Karpas-422 (cell line): ENCODE data around the gene HIP1R. TPM values are rescaled to one million over a fixed set of nuclear protein-coding genes. Genes with fewer than 3 reads are reported as not detected.

Experiments
- DNase-seq: peaks from one replicate; pipeline ENCODE4 v3.0.0-alpha.2; 2015
- H2AFZ ChIP-seq: fragments of 200-600 bp; sonication (generic); 2 replicates; pipeline ENCODE4 v1.6.1; 2014; ENCODE audit warnings: antibody characterized with exemption, low read length, mixed read lengths
- H3K27ac ChIP-seq: fragments of 200-600 bp; sonication (generic); 2 replicates; pipeline ENCODE4 v1.5.1; 2014; ENCODE audit warnings: mild to moderate bottlenecking, low read length, moderate library complexity
- H3K27me3 ChIP-seq: fragments of 200-600 bp; sonication (generic); 2 replicates; pipeline ENCODE4 v1.6.1; 2014; ENCODE audit warnings: low read length, mixed read lengths
- H3K36me3 ChIP-seq: fragments of 200-600 bp; sonication (generic); 2 replicates; pipeline ENCODE4 v1.6.1; 2014; ENCODE audit warnings: low read length, mixed read lengths; ENCODE audit not compliant: insufficient read depth
- H3K4me1 ChIP-seq: fragments of 200-600 bp; sonication (generic); 2 replicates; pipeline ENCODE4 v1.6.1; 2014; ENCODE audit warnings: mild to moderate bottlenecking, low read length, mixed read lengths
- H3K4me2 ChIP-seq: fragments of 200-600 bp; sonication (generic); 2 replicates; pipeline ENCODE4 v1.6.1; 2014; ENCODE audit warnings: low read length, low read depth, mild to moderate bottlenecking; ENCODE audit not compliant: poor library complexity, severe bottlenecking
- H3K4me3 ChIP-seq: fragments of 200-600 bp; sonication (generic); 2 replicates; pipeline ENCODE4 v1.5.1; 2014; ENCODE audit warnings: mild to moderate bottlenecking, antibody characterized with exemption, low read length, mixed read lengths
- H3K79me2 ChIP-seq: fragments of 200-600 bp; sonication (generic); 2 replicates; pipeline ENCODE4 v1.6.1; 2014; ENCODE audit warnings: mild to moderate bottlenecking, low read length, mixed read lengths
- H3K9ac ChIP-seq: fragments of 200-600 bp; sonication (generic); 2 replicates; pipeline ENCODE4 v1.6.0; 2014; ENCODE audit warnings: low read length
- H3K9me2 ChIP-seq: fragments of 200-600 bp; sonication (generic), shearing (Covaris generic); replicated peaks from 2 replicates; pipeline ENCODE4 v1.6.0; 2014; ENCODE audit warnings: mild to moderate bottlenecking, low read length, moderate library complexity; ENCODE audit not compliant: insufficient read depth
- H3K9me3 ChIP-seq: fragments of 300-700, 200-600 bp; sonication (generic); 2 replicates; pipeline ENCODE4 v1.6.1; 2014; ENCODE audit warnings: low read length, mixed read lengths
- H4K20me1 ChIP-seq: fragments of 200-600 bp; sonication (generic); 2 replicates; pipeline ENCODE4 v1.6.1; 2014; ENCODE audit warnings: mild to moderate bottlenecking, antibody characterized with exemption, low read length, low read depth; ENCODE audit not compliant: insufficient read depth
- total RNA-seq: library from RNA; depleted of rRNA; stranded (reverse); fragments of >200 nt; shearing (Covaris generic); gene quantifications from 2 replicates; pipeline ENCODE4 v1.2.3, GENCODE V29; 2014; ENCODE audit warnings: low replicate concordance

HIP1R gene
- total RNA-seq, 1 experiment from 2014 or later, result 19.4 TPM

DNA sequence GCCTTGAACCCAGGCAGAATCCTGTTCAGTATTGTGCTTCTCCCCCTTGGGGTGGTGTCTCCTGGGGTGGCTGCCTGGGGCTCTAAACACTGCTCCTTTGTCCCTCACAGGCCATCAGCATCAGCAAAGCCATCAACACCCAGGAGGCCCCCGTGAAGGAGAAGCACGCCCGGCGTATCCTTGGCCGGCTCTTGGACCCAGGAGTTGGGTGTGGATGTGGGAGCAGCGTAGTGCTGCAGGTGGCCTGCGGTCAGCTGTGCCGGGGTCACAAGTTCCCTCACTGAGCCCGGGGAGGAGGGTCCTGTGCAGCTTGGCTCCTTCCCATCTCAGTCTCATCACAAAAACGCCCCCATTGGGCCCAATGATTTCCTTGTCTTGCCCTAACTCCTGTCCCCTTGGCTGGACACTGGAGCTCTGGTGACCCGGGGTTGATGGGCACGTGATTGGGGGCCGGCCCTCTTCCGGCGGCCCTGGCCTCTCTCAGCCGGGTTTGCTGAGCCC, 12.7 kb downstream of the HIP1R start:
- no peak overlapping the region for H3K27ac ChIP-seq
- no peak overlapping the region for H2AFZ ChIP-seq
- H3K9me3 ChIP-seq, result no peaks in the 10 kb centered on the region
- no peak for DNase-seq
- H3K9me2 ChIP-seq, result no peaks in the 10 kb centered on the region
- no peaks in the 10 kb centered on the region for H3K27me3 ChIP-seq
- no peak overlapping the region for H3K4me2 ChIP-seq
- H3K4me1 ChIP-seq, result no peaks in the 10 kb centered on the region
- H4K20me1 ChIP-seq, result no peaks in the 10 kb centered on the region; the same call in 1 of the 2 replicates
- H3K36me3 ChIP-seq, result no peaks in the 10 kb centered on the region
- no peak overlapping the region for H3K4me3 ChIP-seq
- no peaks in the 10 kb centered on the region for H3K79me2 ChIP-seq
- H3K9ac ChIP-seq, result no peak overlapping the region

DNA sequence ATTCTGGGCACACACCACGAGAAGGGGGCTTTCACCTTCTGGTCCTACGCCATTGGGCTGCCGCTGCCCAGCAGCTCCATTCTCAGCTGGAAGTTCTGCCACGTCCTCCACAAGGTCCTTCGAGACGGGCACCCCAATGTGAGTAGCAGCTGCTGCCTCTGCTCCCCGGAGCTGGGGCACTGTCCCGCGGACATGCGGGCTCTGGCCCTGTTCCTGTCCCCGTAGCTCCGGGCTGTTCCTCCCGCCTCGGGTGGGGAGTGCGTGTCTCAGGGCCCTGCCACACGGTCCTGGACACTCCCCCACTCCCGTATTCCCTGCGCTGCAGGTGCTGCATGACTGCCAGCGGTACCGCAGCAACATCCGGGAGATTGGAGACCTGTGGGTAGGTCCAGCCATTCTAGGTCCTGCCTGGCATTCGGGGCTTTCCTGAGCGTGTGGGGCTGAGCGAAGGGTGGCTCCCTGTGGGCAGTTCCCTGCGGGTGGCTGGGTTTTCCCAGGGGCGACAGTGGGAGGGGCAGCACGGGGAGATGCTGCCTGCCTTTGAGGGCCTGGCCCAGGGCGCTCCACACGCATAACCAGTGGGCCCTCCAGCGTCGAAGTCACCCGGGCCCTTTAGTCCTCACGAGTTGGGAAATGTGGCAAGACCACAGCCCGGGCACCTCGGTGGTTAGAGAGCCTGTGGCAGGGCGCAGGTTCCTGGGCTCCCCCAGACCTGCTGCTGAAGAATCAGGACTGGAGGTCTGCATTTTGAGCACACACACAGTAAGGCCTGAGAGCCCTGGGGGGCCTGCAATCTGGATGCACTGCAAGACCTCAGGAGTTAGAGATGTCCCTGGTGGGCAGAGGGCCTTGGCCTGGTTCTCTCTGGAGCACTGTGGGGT, 13.5 kb downstream of the HIP1R start:
- Histone ChIP-seq H3K79me2 (no peaks in the 10 kb centered on the region), H3K4me1 (no peaks in the 10 kb centered on the region), H3K4me3 (no peak overlapping the region), H2AFZ (no peak overlapping the region), H3K9ac (no peak overlapping the region), H3K9me3 (no peaks in the 10 kb centered on the region), H3K9me2 (no peaks in the 10 kb centered on the region), H3K27me3 (no peaks in the 10 kb centered on the region), H4K20me1 (no peaks in the 10 kb centered on the region; the same call in 1 of the 2 replicates), H3K27ac (no peak overlapping the region), H3K36me3 (no peaks in the 10 kb centered on the region), H3K4me2 (no peak overlapping the region)
- DNase-seq, result no peak

DNA sequence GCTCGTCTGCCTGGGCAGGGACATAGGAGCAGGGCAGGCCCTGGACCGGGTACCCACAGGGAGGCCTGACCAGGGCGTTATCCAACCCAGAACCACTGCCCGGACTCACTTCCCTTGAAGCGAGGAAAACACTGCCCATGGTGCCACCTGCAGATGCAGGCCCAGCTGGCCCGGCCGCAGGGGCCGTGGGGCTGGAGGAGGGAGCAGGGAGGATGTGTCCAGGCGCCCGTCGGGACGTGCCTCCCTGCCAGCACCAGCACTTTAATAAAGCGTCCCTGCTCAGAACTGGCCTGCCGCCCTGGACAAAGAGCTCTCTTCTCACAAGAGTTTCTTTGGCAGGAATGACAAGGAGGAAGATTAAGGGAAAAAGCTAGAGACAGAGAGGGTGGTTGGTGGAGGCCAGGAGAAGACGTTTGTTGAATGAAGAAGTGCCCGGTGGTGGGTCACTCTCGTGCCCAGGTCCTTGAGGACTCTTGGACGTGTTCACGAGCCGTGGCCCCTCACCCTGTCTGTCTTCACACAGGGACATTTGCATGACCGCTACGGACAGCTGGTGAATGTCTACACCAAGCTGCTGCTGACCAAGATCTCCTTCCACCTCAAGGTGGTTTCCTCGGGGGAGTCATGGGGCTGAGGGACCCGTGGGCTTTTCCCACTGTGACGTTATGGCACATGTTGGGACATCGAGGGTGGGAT, 14.2 kb downstream of the HIP1R start:
- Histone ChIP-seq H3K9me3 (no peaks in the 10 kb centered on the region), H3K79me2 (no peaks in the 10 kb centered on the region)

DNA sequence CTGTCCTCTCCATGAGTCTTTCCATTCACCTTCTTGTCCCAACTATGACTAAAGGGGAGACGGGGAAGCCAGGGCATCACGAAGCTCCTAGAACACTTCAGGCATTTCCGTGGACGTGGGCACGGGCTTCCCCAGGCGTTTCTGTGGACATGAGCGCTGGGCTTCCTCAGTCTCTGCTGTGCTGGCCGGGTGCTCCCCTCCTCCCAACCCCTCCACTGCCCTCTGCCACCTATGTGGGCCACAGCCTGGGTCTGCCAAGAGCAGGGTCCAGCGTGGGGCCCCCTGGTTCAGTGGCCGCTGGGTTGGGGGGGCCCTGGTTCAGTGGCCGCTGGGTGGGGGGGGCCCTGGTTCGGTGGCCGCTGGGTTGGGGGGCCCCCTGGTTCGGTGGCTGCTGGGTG, 14.8 kb downstream of the HIP1R start:
- no peaks in the 10 kb centered on the region for H3K4me1 ChIP-seq
- H2AFZ ChIP-seq, result no peak overlapping the region
- no peak overlapping the region for H3K27ac ChIP-seq
- no peaks in the 10 kb centered on the region; the same call in 1 of the 2 replicates for H4K20me1 ChIP-seq
- no peaks in the 10 kb centered on the region for H3K9me2 ChIP-seq
- H3K9ac ChIP-seq, result no peak overlapping the region
- no peaks in the 10 kb centered on the region for H3K27me3 ChIP-seq
- no peak for DNase-seq
- H3K4me3 ChIP-seq, result no peak overlapping the region
- H3K79me2 ChIP-seq, result no peaks in the 10 kb centered on the region
- no peaks in the 10 kb centered on the region for H3K9me3 ChIP-seq
- no peak overlapping the region for H3K4me2 ChIP-seq
- no peaks in the 10 kb centered on the region for H3K36me3 ChIP-seq

More for the DNA sequence above, 14.2 kb downstream of the HIP1R start:
- no peaks in the 10 kb centered on the region; the same call in 1 of the 2 replicates for H4K20me1 ChIP-seq
- H3K4me3 ChIP-seq, result no peak overlapping the region
- H3K4me2 ChIP-seq, result no peak overlapping the region
- DNase-seq, result no peak
- no peak overlapping the region for H3K9ac ChIP-seq
- no peaks in the 10 kb centered on the region for H3K27me3 ChIP-seq
- H3K4me1 ChIP-seq, result no peaks in the 10 kb centered on the region
- H3K36me3 ChIP-seq, result no peaks in the 10 kb centered on the region
- H2AFZ ChIP-seq, result no peak overlapping the region
- no peaks in the 10 kb centered on the region for H3K9me2 ChIP-seq
- no peak overlapping the region for H3K27ac ChIP-seq

DNA sequence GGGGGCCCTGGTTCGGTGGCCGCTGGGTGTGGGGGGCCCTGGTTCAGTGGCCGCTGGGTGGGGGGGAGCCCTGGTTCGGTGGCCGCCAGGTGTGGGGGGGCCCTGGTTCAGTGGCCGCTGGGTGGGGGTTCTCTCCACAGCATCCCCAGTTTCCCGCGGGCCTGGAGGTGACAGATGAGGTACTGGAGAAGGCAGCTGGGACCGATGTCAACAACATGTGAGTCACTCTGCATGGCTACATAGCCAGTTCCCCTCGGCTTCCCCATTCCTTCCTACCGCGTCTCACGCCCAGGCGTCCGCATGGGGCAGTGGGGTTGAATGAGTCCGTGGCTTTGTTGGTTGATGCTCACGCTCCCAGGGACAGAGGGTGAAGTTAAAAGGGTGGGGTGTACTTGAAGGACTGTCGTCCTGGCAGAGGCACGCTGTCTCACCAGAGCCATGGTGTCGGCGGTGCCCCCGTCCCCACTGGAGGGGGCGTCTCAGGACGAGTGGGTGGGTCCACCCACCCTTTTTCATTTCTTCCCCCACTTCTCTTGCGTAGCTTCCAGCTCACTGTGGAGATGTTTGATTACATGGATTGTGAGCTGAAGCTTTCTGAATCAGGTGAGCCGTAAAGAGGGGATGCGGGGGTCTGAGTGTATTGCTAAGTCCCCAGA, 15.6 kb downstream of the HIP1R start:
- no peak overlapping the region for H2AFZ ChIP-seq
- H3K9me3 ChIP-seq, result no peaks in the 10 kb centered on the region

DNA sequence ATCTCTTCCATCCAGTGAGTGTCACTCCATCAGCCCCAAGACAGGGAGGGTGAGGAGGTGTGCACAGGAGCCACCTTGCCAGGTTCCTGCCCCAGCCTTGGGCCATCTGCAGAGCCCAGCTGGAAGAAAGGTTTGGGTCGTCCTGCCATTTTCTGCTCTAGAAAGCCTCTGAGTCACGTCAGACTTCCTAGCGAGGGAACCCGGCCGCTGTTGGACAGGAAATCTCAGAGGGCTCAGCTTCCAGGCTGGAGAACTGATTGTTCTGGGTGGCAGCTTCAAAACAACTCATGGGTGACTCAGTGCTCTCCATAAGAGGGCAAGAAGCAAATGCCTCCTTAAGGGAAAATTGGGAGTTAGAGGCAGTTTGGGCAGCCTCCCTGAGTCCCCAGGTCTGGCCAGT, 16.6 kb downstream of the HIP1R start:
- H3K9me3 ChIP-seq, result no peaks in the 10 kb centered on the region
- DNase-seq, result no peak
- no peaks in the 10 kb centered on the region for H3K27me3 ChIP-seq
- no peaks in the 10 kb centered on the region for H3K4me1 ChIP-seq
- H4K20me1 ChIP-seq, result no peaks in the 10 kb centered on the region
- H3K9me2 ChIP-seq, result no peaks in the 10 kb centered on the region
- no peak overlapping the region for H3K4me2 ChIP-seq
- no peaks in the 10 kb centered on the region for H3K36me3 ChIP-seq
- no peak overlapping the region for H3K27ac ChIP-seq
- H3K9ac ChIP-seq, result no peak overlapping the region
- H2AFZ ChIP-seq, result no peak overlapping the region
- H3K4me3 ChIP-seq, result no peak overlapping the region
- no peaks in the 10 kb centered on the region for H3K79me2 ChIP-seq

More for the DNA sequence above, 15.6 kb downstream of the HIP1R start:
- H3K4me1 ChIP-seq, result no peaks in the 10 kb centered on the region
- H3K27me3 ChIP-seq, result no peaks in the 10 kb centered on the region
- H3K79me2 ChIP-seq, result no peaks in the 10 kb centered on the region
- H4K20me1 ChIP-seq, result no peaks in the 10 kb centered on the region
- H3K9me2 ChIP-seq, result no peaks in the 10 kb centered on the region
- H3K4me3 ChIP-seq, result no peak overlapping the region
- no peak overlapping the region for H3K27ac ChIP-seq
- H3K36me3 ChIP-seq, result no peaks in the 10 kb centered on the region
- no peak overlapping the region for H3K9ac ChIP-seq
- no peak for DNase-seq
- H3K4me2 ChIP-seq, result no peak overlapping the region

DNA sequence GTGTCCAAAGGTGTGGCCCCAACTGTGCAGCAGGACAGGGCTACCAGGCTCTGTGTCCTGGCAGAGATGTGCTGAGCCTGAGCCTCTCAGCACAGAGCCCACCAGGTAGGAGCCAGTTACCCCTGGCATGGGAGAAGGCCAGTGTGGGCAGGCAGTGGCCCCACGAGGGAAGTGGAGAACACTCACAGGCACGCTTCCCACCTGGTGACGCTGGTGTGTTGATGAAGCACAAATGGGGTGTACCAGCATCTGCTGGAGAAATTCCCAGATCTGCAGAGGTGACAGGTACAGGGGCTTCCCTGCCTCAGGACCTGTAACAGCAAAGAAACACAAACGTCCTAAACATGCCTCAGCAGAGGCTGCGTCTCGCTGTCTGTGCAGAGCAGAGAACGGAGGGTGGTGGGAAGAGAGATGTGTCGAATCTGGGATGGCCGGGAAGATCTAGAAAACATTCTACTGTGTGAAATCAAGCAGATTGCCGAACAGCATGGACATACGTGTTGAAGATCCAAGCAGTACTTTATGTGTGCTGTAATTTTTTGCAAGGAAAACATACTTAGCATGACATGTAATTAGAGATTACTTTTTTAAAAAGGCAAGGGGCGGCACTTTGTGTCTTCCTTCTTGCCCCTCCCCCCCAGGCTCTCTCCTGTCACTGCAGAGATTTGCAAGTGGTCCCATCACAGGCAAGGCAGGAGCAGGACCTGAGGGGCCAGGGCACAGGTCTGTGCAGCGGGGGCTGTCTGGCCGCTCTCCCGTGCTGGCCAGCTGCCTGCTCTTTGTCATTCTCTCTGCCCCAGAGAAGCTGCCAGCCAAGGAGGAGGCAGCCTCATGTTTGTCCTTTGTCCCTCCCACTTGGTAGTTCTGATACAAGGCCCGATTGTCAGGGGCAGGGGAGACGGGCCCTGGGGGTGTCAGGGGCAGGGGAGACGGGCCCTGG, 17.3 kb downstream of the HIP1R start:
- Histone ChIP-seq H3K27ac (no peak overlapping the region), H3K9me2 (no peaks in the 10 kb centered on the region), H4K20me1 (no peaks in the 10 kb centered on the region), H3K9ac (no peak overlapping the region), H3K79me2 (no peaks in the 10 kb centered on the region), H3K4me1 (no peaks in the 10 kb centered on the region), H2AFZ (no peak overlapping the region), H3K36me3 (no peaks in the 10 kb centered on the region), H3K4me2 (no peak overlapping the region), H3K9me3 (no peaks in the 10 kb centered on the region), H3K4me3 (no peak overlapping the region), H3K27me3 (no peaks in the 10 kb centered on the region)
- no peak for DNase-seq
